Fibroblast of gingiva (primary cell): ENCODE results near the gene ADAM12.

Experiments used
- DNase-seq: peaks from one replicate; pipeline ENCODE4 v3.0.0-alpha.2; 2011; ENCODE audit warnings: low read depth

The ADAM12 gene

DNA sequence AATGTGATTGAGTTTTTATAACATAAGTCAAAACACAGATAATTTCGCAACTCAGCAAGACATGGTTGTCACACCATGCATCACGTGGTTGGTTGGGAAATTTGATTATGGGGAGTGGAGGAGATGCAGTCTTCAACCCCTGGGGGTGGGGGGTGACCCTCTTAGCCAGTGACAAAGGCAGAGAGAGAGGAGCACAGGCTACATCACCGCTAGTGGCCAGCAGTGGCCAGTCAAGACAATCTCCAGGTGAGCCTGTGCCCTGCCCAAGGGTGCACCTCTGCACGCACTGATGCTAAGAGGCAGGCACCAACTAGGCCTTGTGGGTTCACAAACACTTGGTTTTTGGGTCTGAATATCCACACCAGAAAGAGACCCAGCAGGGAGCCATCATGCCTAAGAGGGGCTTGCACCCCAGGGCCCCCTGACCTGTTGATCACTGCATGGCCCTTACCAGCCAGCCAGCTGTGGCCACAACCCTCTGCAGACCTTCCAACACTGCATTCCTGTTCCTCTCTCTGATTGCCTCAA is 247.5 kb downstream of the ADAM12 start:
- DNase-seq, result no peak

DNA sequence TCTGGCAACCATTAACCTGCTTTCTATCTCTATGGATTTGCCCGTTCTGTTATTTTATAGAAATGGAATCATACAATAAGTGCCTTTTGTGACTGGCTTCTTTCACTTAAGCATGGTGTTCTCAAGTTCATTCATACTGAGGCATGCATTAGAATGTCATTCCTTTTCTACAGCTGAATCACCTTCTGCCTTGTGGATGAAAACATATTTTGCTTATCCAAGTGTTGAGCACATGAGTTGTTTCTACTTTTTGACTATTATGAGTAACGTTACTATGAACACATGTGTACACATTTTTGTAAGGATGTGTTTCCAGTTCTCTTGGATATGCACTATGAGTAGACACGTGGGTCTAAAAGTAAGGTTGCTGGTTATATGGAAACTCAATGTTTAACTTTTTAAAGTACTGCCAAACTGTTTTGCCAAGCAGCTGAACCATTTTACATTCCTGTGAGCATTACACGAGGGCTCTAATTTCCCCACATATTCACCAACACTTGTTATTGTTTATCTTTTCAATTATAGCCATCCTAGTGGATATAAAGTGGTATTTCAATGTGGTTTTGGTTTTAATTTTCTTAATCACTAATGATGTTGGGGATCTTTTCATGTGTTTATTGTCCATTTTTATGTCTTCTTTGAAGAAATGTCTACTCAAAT is 250.6 kb downstream of the ADAM12 start:
- no peak for DNase-seq

DNA sequence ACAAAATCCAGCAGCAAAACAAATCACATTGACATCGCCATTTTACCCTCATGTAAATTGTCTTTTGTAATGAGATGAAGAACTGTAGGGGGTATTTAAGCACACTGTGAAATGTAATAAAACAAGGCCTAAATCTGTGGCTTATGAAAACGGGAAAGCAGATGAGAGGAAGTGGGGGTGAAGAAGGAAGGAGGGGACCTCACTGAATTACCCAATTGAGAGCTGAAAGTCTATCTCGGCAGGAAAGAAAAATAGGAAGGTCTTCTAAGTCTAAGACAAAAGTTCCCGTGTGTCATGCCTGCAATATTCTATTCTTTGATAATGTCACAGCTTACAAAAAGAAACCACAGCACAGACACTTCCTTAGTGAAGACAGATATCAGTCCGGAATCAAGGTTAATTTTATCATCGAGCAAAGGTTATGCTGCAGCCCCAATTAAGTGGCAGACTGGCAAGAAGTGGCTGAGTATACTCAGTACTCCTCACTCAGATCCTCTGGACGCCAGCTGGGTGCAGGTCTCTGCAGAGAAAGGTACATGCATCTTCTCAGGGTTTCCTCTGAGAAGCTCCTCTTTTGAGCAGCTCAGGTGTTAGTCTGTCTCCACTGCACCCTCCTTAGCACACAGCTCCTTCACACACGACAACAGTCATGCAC is 252.2 kb downstream of the ADAM12 start:
- DNase-seq, result no peak

GRCh38 chr10:126135177-126135576 is 253.1 kb downstream of the ADAM12 start:
- DNase-seq, result no peak

GRCh38 chr10:126133906-126134656 is 254.2 kb downstream of the ADAM12 start:
- peak; percentile 72 for DNase-seq

- no peak for DNase-seq
Measured at GRCh38 chr10:126133082-126133620, 255.1 kb downstream of the ADAM12 start.

DNA sequence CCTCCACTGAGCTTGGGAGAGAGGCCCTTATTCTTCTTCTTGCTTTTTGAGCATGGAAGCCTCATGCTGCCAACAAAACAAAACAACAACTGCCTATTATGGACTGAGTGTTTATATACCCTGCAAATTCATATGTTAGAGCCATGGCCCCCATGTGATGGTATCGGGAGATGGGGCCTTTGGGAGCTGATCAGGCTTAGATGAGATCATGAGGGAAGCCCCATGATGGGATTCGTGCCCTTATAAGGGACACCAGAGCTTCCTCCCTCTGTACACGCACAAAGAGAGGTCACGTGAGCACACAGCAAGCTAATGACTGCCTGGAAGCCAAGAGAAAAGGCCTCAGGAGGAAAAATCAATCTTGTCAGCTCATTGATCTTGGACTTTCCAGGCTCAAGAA is 256.9 kb downstream of the ADAM12 start:
- no peak for DNase-seq

- peak; percentile 56 for DNase-seq
Measured at GRCh38 chr10:126130271-126130710, 258.0 kb downstream of the ADAM12 start.

GRCh38 chr10:126129026-126129425 is 259.3 kb downstream of the ADAM12 start:
- DNase-seq, result no peak

- no peak for DNase-seq
Measured at GRCh38 chr10:126128581-126128980, 259.7 kb downstream of the ADAM12 start.

- DNase-seq, result no peak
Measured at GRCh38 chr10:126127481-126128029, 260.7 kb downstream of the ADAM12 start.

DNA sequence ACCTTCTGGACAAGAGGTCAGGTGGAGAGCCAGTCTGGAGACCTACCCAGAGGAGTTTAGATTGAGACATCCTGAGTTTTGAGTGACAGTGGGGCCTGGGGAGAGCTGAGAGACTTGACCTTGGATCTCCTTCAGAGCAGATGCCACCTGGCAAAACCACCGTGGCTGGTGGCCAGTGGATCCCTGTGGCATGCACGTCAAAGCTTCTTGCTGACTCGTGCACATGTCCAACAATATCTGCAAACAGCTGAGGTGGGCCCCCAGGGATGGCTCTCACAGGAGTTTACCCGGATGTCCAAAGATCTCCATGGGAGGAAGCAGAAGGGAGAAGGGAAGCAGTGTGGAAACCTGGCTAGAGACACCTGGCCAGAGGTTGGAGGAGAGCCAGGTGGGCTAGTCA is 261.4 kb downstream of the ADAM12 start:
- DNase-seq, result no peak

DNA sequence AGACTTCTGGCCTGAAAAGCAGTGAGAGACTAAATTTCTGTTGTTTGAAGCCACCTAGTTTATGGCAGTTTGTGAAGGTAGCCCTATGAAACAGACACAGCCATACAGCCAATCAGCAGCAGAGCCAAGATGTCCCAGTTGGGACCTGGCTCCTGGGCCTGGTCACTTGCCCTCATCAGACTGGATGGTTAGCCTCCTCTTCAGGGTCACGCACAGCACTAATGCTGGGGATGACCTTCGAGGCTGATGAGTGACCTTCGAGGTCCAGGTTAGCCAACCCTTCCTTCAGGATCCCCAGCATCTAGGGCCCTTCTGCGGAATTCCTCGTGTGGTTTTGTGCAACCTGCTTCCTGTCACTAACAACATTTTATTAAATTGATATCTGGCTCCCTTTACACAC is 262.3 kb downstream of the ADAM12 start:
- no peak for DNase-seq

DNA sequence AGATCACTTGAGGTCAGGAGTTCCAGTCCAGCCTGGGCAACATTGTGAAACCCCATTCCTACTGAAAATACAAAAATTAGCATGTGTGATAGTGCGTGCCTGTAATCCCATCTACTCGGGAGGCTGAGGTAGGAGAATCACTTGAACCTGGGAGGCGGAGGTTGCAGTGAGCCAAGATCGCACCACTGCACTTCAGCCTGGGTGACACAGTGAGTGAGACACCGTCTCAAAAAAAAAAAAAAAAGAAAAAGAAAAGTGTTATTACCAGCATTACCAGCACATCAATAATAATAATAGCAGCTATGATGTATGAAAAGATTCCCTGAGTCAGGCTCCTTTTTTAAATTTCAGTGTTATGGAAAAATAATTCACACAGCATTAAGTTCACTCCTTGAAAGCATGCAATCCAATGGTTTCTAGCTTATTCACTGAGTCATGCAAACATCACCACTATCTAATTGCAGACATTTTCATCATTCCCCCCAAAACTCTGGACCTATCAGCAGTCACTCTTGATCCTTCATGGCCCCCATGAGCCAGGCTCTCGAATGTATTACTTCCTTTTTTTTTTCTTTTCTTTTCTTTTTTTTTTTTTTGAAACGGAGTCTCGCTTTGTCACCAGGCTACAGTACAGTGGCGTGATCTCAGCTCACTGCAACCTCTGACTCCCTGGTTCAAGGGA is 263.5 kb downstream of the ADAM12 start:
- DNase-seq, result no peak

DNA sequence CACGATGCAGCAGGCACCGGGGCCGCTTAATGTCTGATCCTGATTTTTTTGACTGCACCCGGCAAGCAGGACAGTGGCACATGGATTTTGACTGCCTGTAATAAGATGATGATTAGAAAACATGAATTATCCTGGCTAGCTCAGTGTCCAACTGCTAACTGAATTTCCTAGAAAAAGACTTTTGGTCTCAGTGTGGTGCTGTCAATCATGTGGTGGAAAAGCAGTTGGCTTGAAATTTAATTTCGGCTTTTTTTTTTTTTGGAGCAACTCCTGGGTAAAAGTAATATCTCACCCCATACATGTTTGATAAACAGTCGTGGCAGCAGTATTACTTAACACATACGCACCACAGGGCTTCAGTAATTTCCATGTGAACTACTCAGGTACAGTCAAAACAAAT is 264.2 kb downstream of the ADAM12 start:
- no peak for DNase-seq

DNA sequence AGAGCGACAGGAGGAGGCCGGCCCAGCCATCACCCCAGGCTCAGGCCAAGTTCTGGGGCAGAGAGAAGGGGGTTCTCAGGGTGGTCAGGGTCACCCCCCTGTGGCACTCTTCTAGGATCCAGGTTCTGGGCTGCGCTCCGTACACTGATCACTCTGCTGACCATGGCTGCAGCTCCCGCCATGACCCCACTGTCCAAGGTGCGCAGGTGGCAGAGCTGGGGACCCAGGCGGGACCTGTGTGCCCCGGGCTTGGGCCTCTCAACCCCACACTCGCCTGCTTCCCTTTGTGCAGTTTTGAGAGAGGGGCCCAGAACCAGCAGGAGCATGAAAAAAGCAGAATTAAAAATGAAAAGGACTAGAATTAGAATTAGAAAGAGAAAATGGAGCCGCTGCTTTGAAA is 264.8 kb downstream of the ADAM12 start:
- DNase-seq, result no peak

- DNase-seq, result no peak
Measured at GRCh38 chr10:126122881-126123280, 265.4 kb downstream of the ADAM12 start.

DNA sequence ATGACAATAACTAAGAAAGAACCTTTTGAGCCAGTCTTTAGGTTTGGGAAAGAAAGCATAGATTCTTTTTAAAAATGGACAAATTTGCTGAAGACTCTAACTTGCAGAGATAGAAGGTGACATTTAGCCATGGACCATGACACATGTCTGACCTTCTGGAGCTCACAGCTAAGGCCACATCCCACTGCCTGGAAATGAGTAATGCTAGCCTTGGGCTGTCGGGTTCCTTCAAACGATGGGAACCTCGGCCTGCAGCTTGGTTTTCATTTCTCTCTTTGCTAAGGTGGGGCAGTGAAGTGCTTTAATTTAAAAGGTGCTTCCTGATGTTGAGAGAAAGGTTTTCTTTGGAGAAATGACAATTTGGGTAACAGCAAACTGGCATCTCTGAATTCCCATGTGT is 268.7 kb downstream of the ADAM12 start:
- DNase-seq, result no peak

DNA sequence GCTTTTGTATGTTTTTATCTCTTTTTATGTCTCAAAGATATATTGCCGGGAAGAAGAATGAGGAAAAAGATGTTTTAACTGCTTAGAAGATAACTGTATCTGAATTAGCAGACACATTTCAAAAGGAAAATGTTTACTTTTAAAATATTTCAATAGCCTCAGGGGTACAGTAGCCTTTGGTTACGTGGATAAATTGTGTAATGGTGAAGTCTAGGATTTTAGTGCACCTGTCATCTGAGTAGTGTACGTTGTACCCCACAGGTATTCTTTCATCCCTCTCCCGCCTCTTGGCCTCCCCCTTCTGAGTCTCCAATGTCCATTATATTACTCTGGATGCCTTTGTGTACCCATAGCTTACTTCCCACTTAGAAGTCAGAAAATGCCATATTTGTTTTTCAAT is 269.8 kb downstream of the ADAM12 start:
- DNase-seq, result no peak

DNA sequence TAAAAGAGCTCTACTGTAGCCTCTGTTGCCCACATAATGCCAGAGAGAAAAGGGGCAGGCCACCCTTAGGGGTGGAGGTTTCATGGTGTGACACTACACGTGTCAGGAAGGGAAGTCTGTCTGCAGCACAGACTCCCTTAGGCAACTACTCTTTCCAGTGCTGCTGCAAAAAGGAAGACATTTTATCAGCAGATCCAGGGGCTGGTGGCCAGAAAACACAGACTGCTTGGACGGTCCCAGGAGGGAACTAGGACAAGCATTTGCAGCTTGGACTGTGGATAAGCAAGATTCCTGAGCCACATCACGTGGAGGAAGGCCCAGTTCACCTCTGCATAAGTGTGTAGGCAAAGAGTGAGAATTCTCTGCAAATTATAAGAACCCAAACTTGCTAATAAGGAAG is 271.1 kb downstream of the ADAM12 start:
- DNase-seq, result no peak

GRCh38 chr10:126115886-126116285 is 272.4 kb downstream of the ADAM12 start:
- no peak for DNase-seq
